IMR-90 (cell line): ENCODE measurements around the gene VPS18.

Experiments
- BHLHE40 ChIP-seq: fragments of 150-350 bp; IDR thresholded peaks from 2 replicates; pipeline ENCODE4 v1.6.1; 2016; ENCODE audit warnings: mild to moderate bottlenecking, low read depth, low read length
- CEBPB ChIP-seq: IDR thresholded peaks from 2 replicates; pipeline ENCODE4 v1.6.1; 2012; ENCODE audit warnings: low read depth, low read length, improper control_type of control experiment
- CTCF ChIP-seq: conservative IDR thresholded peaks from 2 replicates; pipeline ENCODE4 v1.5.1; 2012; ENCODE audit warnings: mild to moderate bottlenecking, low read depth, low read length, improper control_type of control experiment
- MAFK ChIP-seq: IDR thresholded peaks from 2 replicates; pipeline ENCODE4 v1.6.1; 2012; ENCODE audit warnings: low read depth, low read length, improper control_type of control experiment
- MAZ ChIP-seq: IDR thresholded peaks from 2 replicates; pipeline ENCODE4 v1.6.1; 2012; ENCODE audit warnings: low read depth, mild to moderate bottlenecking, low read length, improper control_type of control experiment, moderate library complexity, borderline replicate concordance
- MXI1 ChIP-seq: IDR thresholded peaks from 2 replicates; pipeline ENCODE4 v1.6.1; 2012; ENCODE audit warnings: low read depth, mild to moderate bottlenecking, low read length, moderate library complexity, borderline replicate concordance
- POLR2A ChIP-seq: IDR thresholded peaks from 2 replicates; pipeline ENCODE4 v1.6.1; 2012; ENCODE audit warnings: mild to moderate bottlenecking, low read depth, low read length
- RAD21 ChIP-seq: IDR thresholded peaks from 2 replicates; pipeline ENCODE4 v1.6.1; 2012; ENCODE audit warnings: low read length, improper control_type of control experiment
- RCOR1 ChIP-seq: IDR thresholded peaks from 2 replicates; pipeline ENCODE4 v1.6.1; 2012; ENCODE audit warnings: mild to moderate bottlenecking, low read length, improper control_type of control experiment; ENCODE audit not compliant: insufficient replicate concordance
- RFX5 ChIP-seq: IDR thresholded peaks from 2 replicates; pipeline ENCODE4 v1.8.0; 2012; ENCODE audit warnings: low read depth, mild to moderate bottlenecking, low read length, moderate library complexity
- SMC3 ChIP-seq: fragments of 150-350 bp; IDR thresholded peaks from 2 replicates; pipeline ENCODE4 v1.6.1; 2016; ENCODE audit warnings: low read depth, mild to moderate bottlenecking, antibody characterized with exemption, low read length, moderate library complexity

- TF ChIP-seq CTCF (no peak), POLR2A (no peak), MAFK (no peak), RCOR1 (no peak), CEBPB (no peak), RAD21 (no peak), SMC3 (no peak), RFX5 (no peak), MAZ (no peak), BHLHE40 (no peak), MXI1 (no peak)
Observed at GRCh38 chr15:40915116-40915661, 20.9 kb downstream of the VPS18 start.
